Breast epithelium (tissue), 4 donors: ENCODE results near the gene ZNF79. TPM values are rescaled to one million over a fixed set of nuclear protein-coding genes. Genes with fewer than 3 reads are reported as not detected.

ENCODE experiments used
- DNase-seq, 2 donors: peaks; one replicate each; pipeline ENCODE4 v3.0.0-alpha.2; 2019; ENCODE audit warnings: low spot score in 2 of 2
- H3K27ac ChIP-seq, 2 donors: fragments of 200-600 bp; sonication (generic) in 1 of 2; one replicate each; pipeline ENCODE4 v1.5.1; 2016 to 2019; ENCODE audit warnings: mild to moderate bottlenecking in 1 of 2
- H3K27me3 ChIP-seq, 2 donors: fragments of 200-600 bp; sonication (generic) in 1 of 2; one replicate each; pipeline versions ENCODE4 v1.5.1 to v1.6.0; 2017 to 2019; ENCODE audit warnings: control low read depth in 1 of 2, mild to moderate bottlenecking in 1 of 2
- H3K36me3 ChIP-seq: fragments of 200-600 bp; one replicate; pipeline ENCODE4 v1.5.1; 2019
- H3K4me1 ChIP-seq, 2 donors: fragments of 200-600 bp; sonication (generic); one replicate each; pipeline ENCODE4 v1.5.1; 2016 to 2019; ENCODE audit warnings: control low read depth in 1 of 2
- H3K4me3 ChIP-seq, 3 donors: fragments of 200-600 bp; sonication (generic); 1 replicate in 2 of 3; 2 replicates in 1 of 3; pipeline ENCODE4 v1.5.1; 2016 to 2019; ENCODE audit warnings: mild to moderate bottlenecking in 3 of 3, moderate library complexity in 2 of 3
- H3K9me3 ChIP-seq, 2 donors: fragments of 200-600 bp; sonication (generic) in 1 of 2; one replicate each; pipeline ENCODE4 v1.5.1; 2016 to 2019; ENCODE audit warnings: control low read depth in 1 of 2
- CTCF ChIP-seq, 3 donors: fragments of 450-650 bp; IDR thresholded peaks; one replicate each; pipeline ENCODE4 v1.5.1; 2016 to 2017; ENCODE audit warnings: antibody characterized with exemption in 3 of 3, mild to moderate bottlenecking in 3 of 3, moderate library complexity in 3 of 3
- POLR2A ChIP-seq: fragments of 450-650 bp; IDR thresholded peaks from one replicate; pipeline ENCODE4 v1.6.1; 2016; ENCODE audit warnings: antibody characterized with exemption, mild to moderate bottlenecking, moderate library complexity
- POLR2AphosphoS5 ChIP-seq, 3 donors: sonication (generic); formaldehyde crosslinking; IDR thresholded peaks; one replicate each; pipeline ENCODE4 v1.6.1; 2017; ENCODE audit warnings: antibody characterized with exemption in 3 of 3
- intact Hi-C: fragments of 100-400 bp; cut with DNase I; formaldehyde crosslinking; loops from one replicate; pipeline ENCODE4 v1.15.1; 2023; ENCODE audit warnings: low total_unique reads
- total RNA-seq, 3 donors: library from RNA; depleted of rRNA; stranded (reverse); fragments of >200 nt; gene quantifications; one replicate each; pipeline ENCODE4 v1.1.0, GENCODE V29; 2016

Gene ZNF79
- total RNA-seq, 3 donors from 2014 or later: 7.7 to 16.7 (median 16.0) TPM

- intact Hi-C loops: no loop called here
Measured at GRCh38 chr9:127426756-127427155, 2.6 kb downstream of the ZNF79 start.

GRCh38 chr9:127428348-127428747 lies 4.2 kb downstream of the ZNF79 start:
- no peak for TF ChIP-seq POLR2AphosphoS5 (IDR thresholded peaks at IDR 0.05)
- no peak for TF ChIP-seq CTCF (IDR thresholded peaks at IDR 0.05)
- TF ChIP-seq POLR2A: no peak
- DNase-seq: no peak
- Histone ChIP-seq H3K4me3 (no peak overlapping the region), H3K9me3 (no peaks in the 10 kb centered on the region), H3K36me3 (no peaks in the 10 kb centered on the region), H3K27ac (no peak overlapping the region), H3K27me3 (no peaks in the 10 kb centered on the region), H3K4me1 (peaks cover 8 to 15% of the 10 kb centered on the region in 2 donors)
- intact Hi-C loops: no loop called here

More at GRCh38 chr9:127426756-127427155, 2.6 kb downstream of the ZNF79 start:
- Histone ChIP-seq H3K4me3 (no peak overlapping the region), H3K27me3 (no peaks in the 10 kb centered on the region), H3K9me3 (no peaks in the 10 kb centered on the region), H3K4me1 (peaks cover 8 to 26% of the 10 kb centered on the region in 2 donors), H3K36me3 (no peaks in the 10 kb centered on the region), H3K27ac (no peak overlapping the region)
- DNase-seq: no peak
- no peak for TF ChIP-seq POLR2A
- TF ChIP-seq CTCF (IDR thresholded peaks at IDR 0.05): no peak
- TF ChIP-seq POLR2AphosphoS5 (IDR thresholded peaks at IDR 0.05): no peak

GRCh38 chr9:127430415-127430814 lies 6.2 kb downstream of the ZNF79 start:
- Histone ChIP-seq H3K4me1 (peaks cover 2 to 7% of the 10 kb centered on the region in 2 donors), H3K36me3 (no peaks in the 10 kb centered on the region), H3K9me3 (no peaks in the 10 kb centered on the region), H3K27me3 (no peaks in the 10 kb centered on the region), H3K4me3 (no peak overlapping the region), H3K27ac (no peak overlapping the region)
- intact Hi-C loops: no loop called here
- DNase-seq: no peak
- TF ChIP-seq POLR2AphosphoS5 (IDR thresholded peaks at IDR 0.05) (no peak), CTCF (IDR thresholded peaks at IDR 0.05) (no peak), POLR2A (no peak)

- H3K27me3 ChIP-seq: no peaks in the 10 kb centered on the region
- H3K27ac ChIP-seq: no peak overlapping the region
- DNase-seq: no peak
- intact Hi-C loops: no loop called here
- no peaks in the 10 kb centered on the region for H3K9me3 ChIP-seq
- no peak overlapping the region for H3K4me3 ChIP-seq
- no peak for TF ChIP-seq POLR2A
- TF ChIP-seq CTCF (IDR thresholded peaks at IDR 0.05): no peak
- H3K36me3 ChIP-seq: peaks cover 15% of the 10 kb centered on the region
- no peaks in the 10 kb centered on the region for H3K4me1 ChIP-seq
Measured at GRCh38 chr9:127437497-127438264, 13.5 kb downstream of the ZNF79 start.

GRCh38 chr9:127438394-127438793 lies 14.2 kb downstream of the ZNF79 start:
- H3K36me3 ChIP-seq: peaks cover 15% of the 10 kb centered on the region
- intact Hi-C loops: no loop called here
- peaks cover 3 to 5% of the 10 kb centered on the region in 2 donors for H3K9me3 ChIP-seq
- no peak for TF ChIP-seq CTCF (IDR thresholded peaks at IDR 0.05)
- TF ChIP-seq POLR2A: no peak
- TF ChIP-seq POLR2AphosphoS5 (IDR thresholded peaks at IDR 0.05): no peak
- no peak overlapping the region for H3K27ac ChIP-seq
- no peak for DNase-seq
- no peaks in the 10 kb centered on the region for H3K27me3 ChIP-seq
- no peak overlapping the region for H3K4me3 ChIP-seq
- H3K4me1 ChIP-seq: no peaks in the 10 kb centered on the region
